Activated T-cell treated with anti-CD3 and anti-CD28 coated beads, Interleukin-2, amount 50 U/mL, for 24 hours (primary cell): ENCODE results near the gene NTRK1.

Source experiments
- DNase-seq: peaks from one replicate; pipeline ENCODE4 v3.0.0-alpha.2; 2020
- H3K27ac Mint-ChIP-seq: 2 replicates; pipeline ENCODE4 v1.8.0; 2020; ENCODE audit warnings: mild to moderate bottlenecking, mixed read lengths
- H3K27me3 Mint-ChIP-seq: 2 replicates; pipeline ENCODE4 v1.8.0; 2020; ENCODE audit warnings: mixed read lengths
- H3K36me3 Mint-ChIP-seq: 2 replicates; pipeline ENCODE4 v1.8.0; 2020; ENCODE audit warnings: low read depth, mixed read lengths
- H3K4me1 Mint-ChIP-seq: 2 replicates; pipeline ENCODE4 v1.8.0; 2020; ENCODE audit warnings: low read depth, mixed read lengths
- H3K4me3 Mint-ChIP-seq: 2 replicates; pipeline ENCODE4 v1.8.0; 2020; ENCODE audit warnings: mild to moderate bottlenecking, moderate library complexity, mixed read lengths
- H3K9me3 Mint-ChIP-seq: 2 replicates; pipeline ENCODE4 v1.8.0; 2020; ENCODE audit warnings: mixed read lengths

The NTRK1 gene

DNA sequence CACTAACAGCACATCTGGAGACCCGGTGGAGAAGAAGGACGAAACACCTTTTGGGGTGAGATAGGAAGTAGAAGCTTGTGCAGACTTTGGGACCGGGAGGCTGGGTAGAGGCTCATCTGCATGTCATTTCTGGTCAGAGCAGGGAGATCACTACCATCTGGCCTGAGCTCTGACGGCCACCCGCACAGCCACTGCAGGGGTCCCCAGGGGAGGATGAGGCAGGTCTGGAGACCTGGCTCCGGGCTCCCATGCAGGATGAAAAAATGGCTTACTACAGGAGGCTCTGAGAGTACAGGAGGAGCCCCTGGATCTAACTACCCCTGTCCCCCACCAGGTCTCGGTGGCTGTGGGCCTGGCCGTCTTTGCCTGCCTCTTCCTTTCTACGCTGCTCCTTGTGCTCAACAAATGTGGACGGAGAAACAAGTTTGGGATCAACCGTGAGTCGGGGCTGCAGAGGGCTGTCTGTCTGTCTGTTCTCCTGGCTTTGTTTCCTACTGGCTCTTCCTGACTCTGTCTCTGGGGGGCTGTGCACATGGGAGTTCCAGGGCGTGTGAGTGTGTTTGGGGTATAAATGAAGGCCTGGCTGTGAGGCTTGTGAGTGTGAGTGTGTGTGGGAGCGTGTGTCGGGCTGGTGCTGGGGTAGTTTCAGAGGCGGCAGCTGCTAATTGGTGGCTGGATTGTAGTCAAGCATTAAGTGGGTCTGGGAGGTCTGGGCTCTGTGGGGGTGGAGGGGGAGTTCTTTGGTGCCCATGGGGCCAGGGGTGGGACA is 14.1 kb downstream of the NTRK1 start:
- H3K27ac Mint-ChIP-seq = no peak overlapping the region
- no peak for DNase-seq
- no peaks in the 10 kb centered on the region for H3K36me3 Mint-ChIP-seq
- H3K4me3 Mint-ChIP-seq = no peak overlapping the region
- H3K27me3 Mint-ChIP-seq = peaks cover 7% of the 10 kb centered on the region
- no peaks in the 10 kb centered on the region for H3K9me3 Mint-ChIP-seq
- H3K4me1 Mint-ChIP-seq = peaks cover 12% of the 10 kb centered on the region

GRCh38 chr1:156875341-156875615 is 14.6 kb downstream of the NTRK1 start:
- H3K9me3 Mint-ChIP-seq = no peaks in the 10 kb centered on the region
- H3K4me3 Mint-ChIP-seq = no peak overlapping the region
- H3K27ac Mint-ChIP-seq = no peak overlapping the region
- H3K27me3 Mint-ChIP-seq = peaks cover 7% of the 10 kb centered on the region
- H3K4me1 Mint-ChIP-seq = peaks cover 9% of the 10 kb centered on the region
- no peaks in the 10 kb centered on the region for H3K36me3 Mint-ChIP-seq
- DNase-seq = no peak

DNA sequence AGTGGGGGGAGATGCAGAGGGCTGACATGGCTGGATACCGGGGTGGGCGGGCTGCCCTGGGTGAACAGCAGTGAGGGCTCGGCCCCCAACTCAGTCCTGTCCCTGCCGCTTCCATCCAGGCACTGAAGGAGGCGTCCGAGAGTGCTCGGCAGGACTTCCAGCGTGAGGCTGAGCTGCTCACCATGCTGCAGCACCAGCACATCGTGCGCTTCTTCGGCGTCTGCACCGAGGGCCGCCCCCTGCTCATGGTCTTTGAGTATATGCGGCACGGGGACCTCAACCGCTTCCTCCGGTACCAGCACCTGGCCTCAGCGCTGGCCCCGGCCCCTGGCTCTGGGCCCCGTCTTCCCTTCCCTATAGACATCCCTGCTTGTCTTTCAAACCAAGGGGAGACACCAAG is 15.6 kb downstream of the NTRK1 start:
- no peaks in the 10 kb centered on the region for H3K9me3 Mint-ChIP-seq
- peaks cover 7% of the 10 kb centered on the region for H3K27me3 Mint-ChIP-seq

GRCh38 chr1:156877433-156878170 is 16.9 kb downstream of the NTRK1 start:
- H3K9me3 Mint-ChIP-seq = no peaks in the 10 kb centered on the region
- DNase-seq = no peak
- no peak overlapping the region for H3K4me3 Mint-ChIP-seq
- no peaks in the 10 kb centered on the region for H3K36me3 Mint-ChIP-seq
- no peak overlapping the region for H3K27ac Mint-ChIP-seq
- peaks cover 7% of the 10 kb centered on the region for H3K27me3 Mint-ChIP-seq
- no peaks in the 10 kb centered on the region for H3K4me1 Mint-ChIP-seq

More for the DNA sequence above, 15.6 kb downstream of the NTRK1 start:
- DNase-seq = no peak
- H3K4me1 Mint-ChIP-seq = no peaks in the 10 kb centered on the region
- no peak overlapping the region for H3K27ac Mint-ChIP-seq
- H3K4me3 Mint-ChIP-seq = no peak overlapping the region
- H3K36me3 Mint-ChIP-seq = no peaks in the 10 kb centered on the region

DNA sequence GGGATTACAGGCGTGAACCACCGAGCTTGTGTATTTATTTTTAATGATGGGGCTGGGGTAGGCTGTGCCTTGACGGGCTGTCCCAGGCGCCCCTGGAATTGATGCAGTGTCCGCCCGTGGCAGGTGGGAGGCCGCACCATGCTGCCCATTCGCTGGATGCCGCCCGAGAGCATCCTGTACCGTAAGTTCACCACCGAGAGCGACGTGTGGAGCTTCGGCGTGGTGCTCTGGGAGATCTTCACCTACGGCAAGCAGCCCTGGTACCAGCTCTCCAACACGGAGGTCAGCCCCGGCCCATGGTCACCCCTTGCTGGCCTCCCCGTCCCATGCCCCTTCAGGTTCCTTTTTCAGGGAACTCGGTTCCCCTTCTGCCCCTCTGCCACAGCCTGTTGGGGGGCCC is 19.2 kb downstream of the NTRK1 start:
- no peak overlapping the region for H3K27ac Mint-ChIP-seq
- H3K9me3 Mint-ChIP-seq = no peaks in the 10 kb centered on the region
- H3K27me3 Mint-ChIP-seq = peaks cover 12% of the 10 kb centered on the region
- no peaks in the 10 kb centered on the region for H3K4me1 Mint-ChIP-seq
- no peaks in the 10 kb centered on the region for H3K36me3 Mint-ChIP-seq
- H3K4me3 Mint-ChIP-seq = no peak overlapping the region
- no peak for DNase-seq

- H3K4me1 Mint-ChIP-seq = no peaks in the 10 kb centered on the region
- H3K27me3 Mint-ChIP-seq = peaks cover 12% of the 10 kb centered on the region
- H3K27ac Mint-ChIP-seq = no peak overlapping the region
- no peak overlapping the region for H3K4me3 Mint-ChIP-seq
- no peaks in the 10 kb centered on the region for H3K36me3 Mint-ChIP-seq
- no peak for DNase-seq
- H3K9me3 Mint-ChIP-seq = no peaks in the 10 kb centered on the region
Observed at GRCh38 chr1:156880473-156880872, 19.8 kb downstream of the NTRK1 start.

- no peaks in the 10 kb centered on the region for H3K4me1 Mint-ChIP-seq
- no peaks in the 10 kb centered on the region for H3K9me3 Mint-ChIP-seq
- no peaks in the 10 kb centered on the region for H3K36me3 Mint-ChIP-seq
- no peak overlapping the region for H3K27ac Mint-ChIP-seq
- no peak for DNase-seq
- peaks cover 14% of the 10 kb centered on the region for H3K27me3 Mint-ChIP-seq
- H3K4me3 Mint-ChIP-seq = no peak overlapping the region
Observed at GRCh38 chr1:156881101-156881500, 20.4 kb downstream of the NTRK1 start.

DNA sequence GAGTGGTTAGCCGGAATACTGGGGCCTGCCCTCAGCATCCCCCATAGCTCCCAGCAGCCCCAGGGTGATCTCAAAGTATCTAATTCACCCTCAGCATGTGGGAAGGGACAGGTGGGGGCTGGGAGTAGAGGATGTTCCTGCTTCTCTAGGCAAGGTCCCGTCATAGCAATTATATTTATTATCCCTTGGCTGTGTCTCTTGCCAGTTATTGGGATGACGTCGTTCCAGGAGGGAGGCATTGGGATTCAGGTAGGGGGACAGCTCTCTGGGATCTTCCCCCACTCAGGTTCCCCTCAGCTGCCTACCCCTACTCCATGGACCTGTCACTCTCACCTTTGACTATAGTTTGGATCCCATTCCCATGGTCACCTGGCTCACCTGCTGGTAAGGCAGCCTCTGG is 21.0 kb downstream of the NTRK1 start:
- Mint-ChIP-seq H3K27me3 (peaks cover 19% of the 10 kb centered on the region), H3K4me3 (no peak overlapping the region), H3K9me3 (no peaks in the 10 kb centered on the region), H3K36me3 (no peaks in the 10 kb centered on the region), H3K27ac (no peak overlapping the region), H3K4me1 (no peaks in the 10 kb centered on the region)
- no peak for DNase-seq

DNA sequence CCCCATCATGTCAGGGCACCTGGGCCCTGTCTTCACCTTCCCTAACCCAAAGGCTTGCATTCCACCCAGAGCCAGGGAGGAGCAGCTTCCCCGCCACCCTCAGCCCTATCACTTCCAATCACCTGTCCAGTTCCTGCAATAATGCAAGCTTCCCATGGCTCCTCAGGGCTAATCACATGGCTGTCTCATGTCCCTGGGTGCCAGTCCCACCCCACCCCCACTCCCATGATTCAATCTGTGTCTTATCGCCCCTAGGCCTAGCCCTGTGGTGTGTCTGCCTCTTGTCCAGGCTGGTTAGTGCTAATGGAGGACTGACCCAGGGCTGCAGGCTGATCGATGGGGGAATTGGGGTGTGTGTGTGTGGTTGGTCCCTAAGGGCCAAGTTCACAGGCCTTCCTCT is 21.9 kb downstream of the NTRK1 start:
- Mint-ChIP-seq H3K4me3 (no peak overlapping the region), H3K27ac (no peak overlapping the region), H3K4me1 (no peaks in the 10 kb centered on the region), H3K36me3 (no peaks in the 10 kb centered on the region), H3K9me3 (no peaks in the 10 kb centered on the region), H3K27me3 (peaks cover 22% of the 10 kb centered on the region)
- no peak for DNase-seq

DNA sequence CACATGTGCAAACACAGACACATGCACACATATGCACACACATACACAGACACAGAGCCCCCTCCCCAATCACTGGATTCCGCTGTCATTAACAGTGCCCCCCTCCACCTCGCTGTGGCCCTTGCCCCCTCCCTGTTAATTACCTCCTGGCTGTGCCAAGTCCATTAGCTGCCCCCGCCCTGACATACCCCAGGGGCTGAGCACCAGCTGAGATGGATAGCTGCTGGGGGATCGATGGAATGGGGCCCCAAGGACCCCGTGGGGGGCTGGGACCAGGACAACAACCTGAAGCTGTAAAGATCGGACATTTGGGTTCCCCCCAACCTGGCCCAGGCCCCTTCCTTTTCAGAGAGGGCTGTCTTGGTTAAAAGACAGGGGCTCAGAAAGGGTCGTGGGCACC is 23.3 kb downstream of the NTRK1 start:
- H3K27me3 Mint-ChIP-seq = peaks cover 23% of the 10 kb centered on the region
- no peak overlapping the region for H3K4me3 Mint-ChIP-seq
- no peaks in the 10 kb centered on the region for H3K4me1 Mint-ChIP-seq
- no peak for DNase-seq
- H3K36me3 Mint-ChIP-seq = no peaks in the 10 kb centered on the region
- no peak overlapping the region for H3K27ac Mint-ChIP-seq
- no peaks in the 10 kb centered on the region for H3K9me3 Mint-ChIP-seq

- Mint-ChIP-seq H3K27me3 (peaks cover 23% of the 10 kb centered on the region), H3K36me3 (no peaks in the 10 kb centered on the region), H3K27ac (no peak overlapping the region), H3K9me3 (no peaks in the 10 kb centered on the region), H3K4me1 (no peaks in the 10 kb centered on the region), H3K4me3 (no peak overlapping the region)
- DNase-seq = no peak
Observed at GRCh38 chr1:156884560-156885184, 24.0 kb downstream of the NTRK1 start.

GRCh38 chr1:156885314-156885713 is 24.6 kb downstream of the NTRK1 start:
- no peak for DNase-seq
- H3K9me3 Mint-ChIP-seq = no peaks in the 10 kb centered on the region
- no peak overlapping the region for H3K27ac Mint-ChIP-seq
- no peak overlapping the region for H3K4me3 Mint-ChIP-seq
- H3K4me1 Mint-ChIP-seq = peaks cover 2% of the 10 kb centered on the region
- H3K36me3 Mint-ChIP-seq = no peaks in the 10 kb centered on the region
- H3K27me3 Mint-ChIP-seq = peaks cover 26% of the 10 kb centered on the region

- H3K4me1 Mint-ChIP-seq = peaks cover 2% of the 10 kb centered on the region
- H3K36me3 Mint-ChIP-seq = no peaks in the 10 kb centered on the region
- no peak overlapping the region for H3K4me3 Mint-ChIP-seq
- H3K9me3 Mint-ChIP-seq = no peaks in the 10 kb centered on the region
- H3K27ac Mint-ChIP-seq = no peak overlapping the region
- H3K27me3 Mint-ChIP-seq = peaks cover 31% of the 10 kb centered on the region
- no peak for DNase-seq
Observed at GRCh38 chr1:156885880-156886355, 25.3 kb downstream of the NTRK1 start.

GRCh38 chr1:156886583-156887281 is 26.1 kb downstream of the NTRK1 start:
- no peak for DNase-seq
- Mint-ChIP-seq H3K4me1 (peaks cover 3% of the 10 kb centered on the region), H3K4me3 (no peak overlapping the region), H3K27me3 (peaks cover 39% of the 10 kb centered on the region), H3K36me3 (no peaks in the 10 kb centered on the region), H3K27ac (no peak overlapping the region), H3K9me3 (no peaks in the 10 kb centered on the region)
